GM18526 (cell line): ENCODE measurements around the gene IGF2R.

Experiments used
- POLR2A ChIP-seq: IDR thresholded peaks from 3 replicates; pipeline ENCODE4 v1.6.1; 2011; ENCODE audit not compliant: insufficient read length; ENCODE audit errors: extremely low read depth

Gene IGF2R

DNA sequence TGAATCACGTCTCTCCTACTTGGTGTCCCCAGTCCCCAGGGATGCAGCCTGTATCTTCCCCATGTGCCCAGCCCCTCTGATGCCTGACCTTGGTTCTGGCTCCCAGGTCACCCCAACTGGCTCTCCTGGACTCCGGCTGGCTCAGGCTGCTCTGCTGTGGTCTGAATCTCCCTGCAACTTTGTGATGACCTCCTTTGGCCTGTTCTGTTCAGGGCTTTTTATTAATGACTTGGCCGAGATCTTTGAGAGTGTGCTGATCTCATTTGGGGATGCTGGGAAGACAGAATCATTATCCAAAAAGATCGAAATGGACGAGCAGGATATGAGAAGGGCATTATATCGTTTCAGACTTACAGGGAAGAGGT is 67.4 kb downstream of the IGF2R start:
- TF ChIP-seq POLR2A, result no peak

DNA sequence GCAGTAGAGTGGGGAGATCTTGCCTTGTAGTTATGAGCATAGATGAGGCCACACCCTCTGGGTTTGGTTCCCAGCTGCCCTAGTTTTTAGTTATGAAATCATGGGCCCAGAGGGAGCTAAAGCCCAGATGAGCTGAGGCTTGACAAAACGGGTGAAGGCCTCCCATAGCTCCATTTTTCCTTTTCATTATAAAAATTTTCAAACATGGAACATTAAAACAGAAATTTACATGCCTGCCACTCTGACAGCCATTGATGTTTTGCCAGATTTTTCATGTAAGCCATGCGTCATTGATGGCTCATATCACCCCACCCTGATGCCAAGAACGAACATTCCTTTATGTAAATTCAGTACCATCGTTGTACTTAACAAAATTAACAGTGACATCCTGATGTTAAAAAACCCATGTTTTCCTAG is 67.9 kb downstream of the IGF2R start:
- no peak for TF ChIP-seq POLR2A

DNA sequence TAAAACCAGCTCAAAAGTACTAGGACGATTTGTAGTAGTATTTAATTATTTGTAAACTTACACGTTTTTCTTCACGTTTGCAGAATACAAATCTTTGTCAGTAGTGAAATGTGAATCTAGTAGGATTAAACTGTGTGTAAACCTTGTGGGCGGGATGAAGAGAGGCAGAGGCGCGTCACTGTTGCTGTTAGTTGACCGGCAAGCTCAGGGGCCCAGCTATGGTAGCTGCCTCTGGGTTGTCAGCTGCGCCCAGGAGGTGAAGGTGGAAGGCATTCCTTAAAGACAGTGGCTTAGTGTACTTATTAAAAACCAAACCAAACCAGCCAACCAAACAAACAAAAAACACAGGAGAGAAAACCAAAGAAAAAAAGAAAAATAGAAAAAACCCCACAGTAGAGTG is 69.6 kb downstream of the IGF2R start:
- no peak for TF ChIP-seq POLR2A

DNA sequence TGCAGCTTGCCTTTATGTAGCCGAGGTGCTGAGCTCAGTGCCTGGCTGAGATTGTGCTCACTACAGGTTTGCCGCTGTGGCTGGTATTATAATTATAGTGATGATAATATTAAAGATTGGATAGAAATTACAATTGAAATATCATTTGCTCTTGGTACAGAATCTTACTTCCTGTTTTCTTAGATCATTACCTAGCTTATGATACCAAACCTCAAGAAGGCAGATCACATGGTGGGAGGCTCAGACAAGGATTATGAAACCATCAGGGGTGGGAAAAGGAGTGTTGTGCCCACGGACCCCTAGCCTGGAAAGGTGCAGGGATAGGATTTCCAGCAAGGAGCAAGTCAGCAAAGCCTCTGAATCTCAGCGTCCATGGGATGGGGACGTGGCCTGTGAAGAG is 70.6 kb downstream of the IGF2R start:
- TF ChIP-seq POLR2A, result no peak

DNA sequence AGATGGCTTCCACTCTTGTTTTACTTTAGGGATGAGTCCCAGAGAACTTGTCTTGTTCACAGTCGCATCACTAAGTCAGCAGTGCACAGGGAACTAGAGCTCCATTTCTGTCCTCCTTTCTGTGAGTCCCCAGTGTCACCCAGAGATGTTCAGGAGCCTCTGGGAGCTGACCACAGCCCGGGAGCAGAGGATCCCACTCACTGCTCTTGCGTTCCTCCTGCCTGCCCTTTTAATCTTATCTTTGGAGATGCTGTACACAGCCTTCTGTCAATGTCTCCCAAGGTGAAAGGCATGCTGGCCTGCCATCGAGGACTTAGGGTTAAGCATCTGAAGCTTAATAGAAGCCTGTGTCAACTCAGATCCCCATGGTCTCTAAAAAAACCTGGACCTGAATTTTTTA is 71.2 kb downstream of the IGF2R start:
- no peak for TF ChIP-seq POLR2A

DNA sequence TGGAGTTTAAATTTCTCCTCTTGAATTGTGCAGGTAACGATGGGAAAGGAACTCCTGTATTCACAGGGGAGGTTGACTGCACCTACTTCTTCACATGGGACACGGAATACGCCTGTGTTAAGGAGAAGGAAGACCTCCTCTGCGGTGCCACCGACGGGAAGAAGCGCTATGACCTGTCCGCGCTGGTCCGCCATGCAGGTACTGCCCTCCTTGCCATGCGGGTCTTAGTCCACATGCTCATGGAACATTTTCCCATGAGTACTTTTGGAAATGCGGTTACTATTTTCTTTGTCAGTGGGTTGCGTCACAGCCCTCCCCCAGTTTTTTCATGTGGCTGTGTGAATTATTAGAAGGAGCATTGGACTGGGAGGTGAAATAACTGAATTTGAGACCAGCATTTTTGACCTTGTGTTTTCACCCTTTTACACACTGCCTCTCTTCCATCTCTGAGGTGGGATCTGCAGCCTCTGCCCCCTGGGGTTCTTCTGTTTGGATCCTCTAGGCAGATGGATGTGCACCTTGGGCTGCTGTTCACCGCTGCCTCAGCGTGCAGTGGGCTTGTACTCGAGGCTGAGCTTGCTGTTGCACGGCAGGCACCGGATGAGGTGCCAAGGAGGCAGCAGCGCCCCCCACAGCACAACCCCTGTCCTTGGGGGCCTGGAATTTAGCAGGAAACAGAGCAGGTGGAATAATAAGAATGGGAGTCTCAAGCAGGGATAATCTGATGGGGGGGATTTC is 71.8 kb downstream of the IGF2R start:
- no peak for TF ChIP-seq POLR2A

DNA sequence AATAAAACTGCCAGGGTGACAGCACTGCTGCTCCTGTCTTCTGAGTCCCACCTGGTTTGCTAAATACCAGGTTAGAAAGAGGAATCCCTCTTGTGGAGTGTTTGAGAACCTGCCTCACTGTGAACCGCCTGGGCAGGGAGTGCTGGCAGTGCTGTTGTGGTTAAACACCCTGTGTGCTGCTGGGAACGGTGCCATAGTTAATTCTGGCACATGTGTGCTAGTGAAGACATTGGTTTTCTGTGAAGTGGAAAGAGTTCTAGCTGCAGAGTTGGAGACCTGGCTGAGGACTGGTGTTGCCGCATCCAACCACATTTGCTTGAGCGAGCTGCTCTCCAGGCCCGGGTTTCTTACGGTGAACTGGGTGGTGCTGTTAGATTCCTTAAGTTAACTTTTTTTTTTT is 72.7 kb downstream of the IGF2R start:
- TF ChIP-seq POLR2A, result no peak

DNA sequence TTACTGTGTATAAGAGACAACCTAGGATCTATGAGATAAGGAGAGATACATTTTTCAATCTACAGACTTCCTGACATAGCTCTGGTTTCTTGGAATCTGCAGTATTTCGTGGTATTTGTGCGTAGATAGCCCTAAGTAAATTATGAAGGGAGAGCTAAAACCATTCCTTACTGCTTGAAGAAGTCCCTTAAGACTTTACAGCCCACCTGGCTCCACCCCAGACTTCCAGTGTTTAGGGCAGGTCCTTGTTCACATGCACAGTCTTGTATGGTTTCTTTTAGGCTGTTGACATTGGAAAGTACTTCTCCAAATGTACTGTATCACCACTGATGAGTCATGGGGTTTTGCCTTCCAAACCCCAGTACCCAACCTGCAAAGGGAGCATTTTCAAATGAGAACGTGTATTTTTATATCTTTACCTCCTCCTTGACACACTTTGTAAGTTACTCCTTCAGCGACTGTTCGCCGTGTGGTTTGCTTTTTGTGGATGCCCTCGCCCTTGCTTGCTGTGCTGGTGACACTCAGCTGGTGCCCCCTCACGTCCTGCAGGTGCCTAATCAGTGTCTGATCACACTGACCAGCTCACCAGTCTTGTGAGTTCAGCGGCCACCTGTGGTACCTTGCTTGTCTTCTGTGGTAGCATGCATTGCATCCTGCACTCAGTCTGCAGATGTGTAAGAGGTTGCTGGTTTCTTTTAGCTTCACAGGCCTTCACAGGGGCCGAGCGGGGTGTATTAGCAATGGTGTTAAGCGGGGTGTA is 73.3 kb downstream of the IGF2R start:
- no peak for TF ChIP-seq POLR2A

DNA sequence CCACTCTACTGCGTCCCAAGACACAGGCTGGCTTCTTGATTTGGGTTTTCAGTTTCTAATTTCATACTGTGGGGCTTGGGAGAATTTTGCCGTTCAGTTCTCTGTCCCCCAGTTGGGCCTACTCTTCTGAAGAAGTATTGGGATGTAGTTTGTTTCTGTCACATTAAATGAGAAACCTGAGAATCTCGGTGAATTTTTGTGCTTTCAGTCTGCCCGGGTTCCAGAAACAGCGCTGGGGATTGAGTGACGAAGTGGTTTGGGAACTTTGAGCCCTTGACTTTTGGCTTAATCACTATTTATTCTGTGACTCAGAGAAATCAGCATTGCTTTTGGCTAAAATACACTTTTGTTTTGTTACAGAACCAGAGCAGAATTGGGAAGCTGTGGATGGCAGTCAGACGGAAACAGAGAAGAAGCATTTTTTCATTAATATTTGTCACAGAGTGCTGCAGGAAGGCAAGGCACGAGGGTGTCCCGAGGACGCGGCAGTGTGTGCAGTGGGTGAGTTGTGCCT is 74.0 kb downstream of the IGF2R start:
- TF ChIP-seq POLR2A, result no peak

DNA sequence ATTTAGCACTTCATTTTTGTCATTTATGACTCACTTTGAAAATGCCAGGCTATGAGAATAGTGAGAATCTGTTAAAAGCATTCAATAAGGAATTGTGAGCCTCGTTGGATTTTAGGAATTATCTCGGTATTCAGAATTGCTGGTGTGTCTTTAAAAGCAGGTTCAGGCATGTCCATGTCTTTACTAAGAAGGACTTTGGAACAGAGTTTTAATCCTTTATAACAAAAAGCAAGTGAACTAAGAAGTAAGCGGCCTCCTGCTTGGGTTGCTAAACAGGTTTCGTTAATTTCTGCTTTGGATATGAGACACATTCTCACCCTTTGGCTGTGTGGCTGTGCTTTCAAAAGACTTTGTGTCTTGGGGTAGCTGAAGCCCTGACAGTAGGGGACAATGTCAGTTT is 74.9 kb downstream of the IGF2R start:
- no peak for TF ChIP-seq POLR2A

DNA sequence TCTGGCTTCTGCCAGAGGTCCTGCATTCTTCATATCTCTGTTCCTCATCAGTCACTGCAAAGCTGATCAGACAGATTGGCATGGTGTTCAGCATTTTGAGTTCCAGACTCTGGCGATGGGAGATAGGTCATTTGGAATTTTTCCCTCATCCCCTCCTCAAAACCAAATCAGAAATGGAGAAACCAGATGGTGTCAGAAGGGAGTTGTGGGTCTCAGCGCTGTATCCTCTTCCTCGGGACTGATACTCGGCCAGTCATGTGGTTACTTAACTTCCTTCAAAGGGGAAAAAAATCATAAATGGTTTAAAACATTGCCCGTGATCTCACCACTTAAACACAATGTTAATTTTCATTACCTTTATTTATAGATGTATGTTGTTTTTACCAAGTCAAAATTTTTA is 75.8 kb downstream of the IGF2R start:
- no peak for TF ChIP-seq POLR2A

DNA sequence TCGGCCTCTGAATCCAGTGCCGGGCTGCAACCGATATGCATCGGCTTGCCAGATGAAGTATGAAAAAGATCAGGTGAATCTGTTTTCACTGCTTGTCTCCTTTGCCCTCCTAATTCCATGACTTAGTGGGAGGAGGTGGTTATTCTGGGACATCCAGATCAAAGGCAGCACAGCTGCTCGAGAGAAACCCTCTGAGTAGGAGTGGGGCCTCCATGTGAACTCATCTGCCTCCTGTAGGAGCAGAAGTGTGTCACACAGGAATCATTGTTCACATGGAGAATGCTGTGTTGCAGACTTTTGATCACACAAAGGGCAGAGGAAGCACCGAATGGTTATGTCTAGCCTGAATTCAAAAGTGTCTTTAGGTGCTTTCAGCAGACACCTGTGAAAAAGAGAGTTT is 79.6 kb downstream of the IGF2R start:
- no peak for TF ChIP-seq POLR2A

DNA sequence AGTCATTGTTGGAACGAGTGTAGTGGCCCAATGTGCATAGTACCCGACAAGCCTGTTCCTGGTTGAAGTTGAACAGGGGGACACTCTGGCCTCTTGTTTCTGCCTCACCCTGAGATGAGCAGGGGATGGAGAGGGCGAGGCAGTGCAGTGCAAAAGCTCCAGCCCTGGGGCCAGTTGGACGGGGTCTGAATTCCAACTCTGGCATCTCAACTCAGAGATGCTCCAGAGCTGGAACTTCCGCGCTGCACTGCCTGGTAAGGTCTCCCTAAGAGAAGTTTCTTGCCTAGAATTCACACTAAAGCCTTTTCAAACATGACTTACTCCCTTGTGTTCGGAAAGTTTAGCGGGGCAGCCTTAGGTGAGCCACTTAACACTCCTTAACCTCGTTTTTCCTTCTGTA is 80.5 kb downstream of the IGF2R start:
- TF ChIP-seq POLR2A, result no peak

DNA sequence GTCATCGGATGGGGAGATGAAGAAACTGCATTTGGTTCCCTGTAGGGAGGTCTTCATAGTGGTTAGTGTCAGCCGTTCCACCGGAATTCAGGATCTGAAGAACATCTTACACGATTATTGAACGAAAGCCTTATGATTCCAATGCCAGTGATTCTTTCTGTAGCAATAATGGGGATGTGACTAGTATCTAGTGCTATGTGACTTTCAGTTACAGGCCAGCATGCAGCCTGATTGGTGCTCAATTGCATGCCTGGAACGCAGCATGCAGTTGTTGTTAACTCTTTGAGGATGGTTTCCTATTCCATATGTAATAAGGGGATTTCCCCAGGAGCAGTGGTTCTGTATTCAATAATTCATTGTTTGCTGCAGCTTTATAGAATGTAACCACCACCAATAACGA is 81.1 kb downstream of the IGF2R start:
- no peak for TF ChIP-seq POLR2A

DNA sequence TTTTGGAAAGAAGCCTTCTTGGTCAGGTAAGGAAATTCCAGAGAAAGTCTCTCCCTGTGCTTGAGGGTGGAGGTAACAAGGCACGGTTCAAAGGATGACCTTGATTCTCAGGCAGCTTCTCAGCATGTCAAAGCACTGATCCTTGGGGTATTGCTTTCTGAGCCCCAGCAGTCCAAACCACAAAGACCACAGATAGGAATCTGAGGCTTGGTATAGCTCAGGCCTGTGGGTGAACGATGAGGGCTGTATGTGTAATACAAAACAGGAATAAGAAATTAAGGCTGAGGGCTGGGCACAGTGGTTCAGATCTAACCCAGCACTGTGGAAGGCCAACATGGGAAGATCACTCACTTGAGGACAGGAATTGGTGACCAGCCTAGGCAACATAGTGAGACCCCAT is 82.5 kb downstream of the IGF2R start:
- TF ChIP-seq POLR2A, result no peak

DNA sequence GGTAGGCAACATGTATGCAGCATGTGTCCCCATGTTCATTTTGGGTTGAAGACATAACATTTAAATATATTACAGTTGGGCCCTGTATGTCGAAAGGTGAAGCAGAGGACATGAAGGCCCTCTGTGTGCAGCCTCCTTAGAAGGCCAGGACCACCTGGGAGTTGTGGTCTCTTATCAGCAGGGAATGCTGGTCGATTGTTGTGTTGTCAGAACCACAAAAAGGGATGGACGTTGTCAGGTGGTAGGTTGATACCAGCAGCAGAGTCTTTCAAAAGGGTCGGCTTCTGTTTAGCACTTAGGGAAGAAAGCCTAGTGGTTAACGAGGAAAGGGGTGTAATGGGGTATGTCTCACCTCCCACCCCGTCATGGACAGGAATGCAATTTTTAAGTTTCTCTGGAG is 85.4 kb downstream of the IGF2R start:
- no peak for TF ChIP-seq POLR2A

DNA sequence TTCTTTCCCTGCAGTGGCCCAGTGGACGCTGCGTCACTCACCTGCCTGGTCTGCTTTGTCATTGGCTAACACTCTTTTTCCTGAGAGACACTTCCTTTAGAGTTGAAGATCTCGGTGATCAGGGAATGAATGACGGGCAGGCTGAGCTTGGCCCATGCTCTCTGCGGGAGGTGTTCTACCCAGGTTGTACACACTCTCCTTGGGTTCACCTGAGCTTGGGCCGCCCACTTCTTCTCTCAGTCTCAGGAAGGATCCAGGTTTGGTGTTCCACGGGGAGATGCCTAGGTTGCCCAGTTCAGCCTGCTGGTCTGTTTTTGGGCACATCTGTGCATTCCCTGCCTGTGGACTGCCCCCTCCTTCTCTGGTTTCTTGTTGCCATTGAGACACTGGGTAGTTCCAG is 86.0 kb downstream of the IGF2R start:
- no peak for TF ChIP-seq POLR2A

DNA sequence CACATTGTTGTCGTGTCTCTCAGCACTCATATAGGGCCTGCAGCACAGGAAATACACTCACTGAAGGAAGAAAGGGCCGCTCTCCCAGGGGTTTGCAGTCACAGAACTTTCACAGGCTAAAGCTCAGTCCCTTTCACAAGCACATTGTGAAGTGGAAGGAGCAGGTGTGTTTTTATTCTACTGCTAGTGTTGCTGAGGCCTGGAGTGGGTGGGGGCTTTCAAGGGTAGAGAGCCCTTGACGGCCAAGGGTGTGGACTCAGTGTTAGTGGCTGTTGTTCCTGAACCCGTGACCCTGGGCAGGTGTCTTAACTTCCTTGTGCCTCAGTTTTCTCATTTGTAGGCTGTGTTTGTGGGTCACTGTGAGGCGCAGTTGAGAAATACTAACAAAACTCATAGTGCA is 86.5 kb downstream of the IGF2R start:
- TF ChIP-seq POLR2A, result no peak
